IMR-90 (cell line): ENCODE data around the gene CHD6. TPM values are rescaled to one million over a fixed set of nuclear protein-coding genes. Genes with fewer than 3 reads are reported as not detected.

Experiments used
- ATAC-seq: fragments of 200-7000 bp; cut with Tn5 transposase; 2 replicates; pipeline ENCODE4 v1.9.1; 2020; ENCODE audit warnings: low read depth, mild to moderate bottlenecking, moderate library complexity
- BruUV-seq: library from RNA; stranded (reverse); fragments of 400-500 nt; replicated peaks from 2 replicates; lab custom pipeline; 2021; lab: Mats Ljungman, UMichigan
- CTCF ChIA-PET: fragments of 300-600 bp; formaldehyde crosslinking; extraction: SDS; loops from one replicate; lab custom pipeline; 2021; ENCODE audit warnings: antibody characterized with exemption; lab: Yijun Ruan, JAX
- POLR2A ChIA-PET: fragments of 300-600 bp; sonication (Branson Sonifier 250); formaldehyde crosslinking; loops from one replicate; lab custom pipeline; 2022; ENCODE audit warnings: antibody characterized with exemption; ENCODE audit not compliant: unreplicated experiment; lab: Charles Lee
- DNase-seq: peaks from one replicate; pipeline ENCODE4 v3.0.0; 2013
- H2AFZ ChIP-seq: replicated peaks from 2 replicates; pipeline ENCODE3; 2013; ENCODE audit warnings: low read length, mild to moderate bottlenecking; ENCODE audit not compliant: poor library complexity
- H2AK5ac ChIP-seq: 2 replicates; pipeline ENCODE4 v1.6.1; 2013; ENCODE audit warnings: low read depth, low read length, inconsistent platforms
- H2AK9ac ChIP-seq: replicated peaks from 2 replicates; pipeline ENCODE3; 2013; ENCODE audit warnings: mild to moderate bottlenecking, low read depth, low read length, moderate library complexity; ENCODE audit not compliant: poor library complexity
- H2BK120ac ChIP-seq: 2 replicates; pipeline ENCODE4 v1.6.1; 2013; ENCODE audit warnings: low read depth, low read length, inconsistent platforms
- H2BK15ac ChIP-seq: 3 replicates; pipeline ENCODE4 v1.6.1; 2013; ENCODE audit warnings: low read depth, low read length, inconsistent platforms
- H2BK20ac ChIP-seq: 2 replicates; pipeline ENCODE4 v1.6.1; 2013; ENCODE audit warnings: low read depth, mild to moderate bottlenecking, inconsistent platforms, low read length, moderate library complexity
- H2BK5ac ChIP-seq: 2 replicates; pipeline ENCODE4 v1.6.1; 2013; ENCODE audit warnings: mild to moderate bottlenecking, low read depth, low read length, inconsistent platforms; ENCODE audit not compliant: poor library complexity, severe bottlenecking
- H3K14ac ChIP-seq: replicated peaks from 2 replicates; pipeline ENCODE4 v1.6.1; 2013; ENCODE audit warnings: low read depth, low read length, inconsistent platforms
- H3K18ac ChIP-seq: 2 replicates; pipeline ENCODE4 v1.6.1; 2013; ENCODE audit warnings: low read depth, low read length, control low read depth
- H3K23ac ChIP-seq: 2 replicates; pipeline ENCODE4 v1.6.1; 2013; ENCODE audit warnings: low read depth, low read length, inconsistent platforms
- H3K27ac ChIP-seq: 2 replicates; pipeline ENCODE4 v1.5.1; 2013; ENCODE audit warnings: mild to moderate bottlenecking, control low read depth, low read length; ENCODE audit not compliant: insufficient read depth
- H3K27me3 ChIP-seq: 2 replicates; pipeline ENCODE4 v1.6.1; 2013; ENCODE audit warnings: low read length; ENCODE audit not compliant: control insufficient read depth, insufficient read depth
- H3K36me3 ChIP-seq: 2 replicates; pipeline ENCODE4 v1.6.1; 2013; ENCODE audit warnings: low read length, mixed read lengths; ENCODE audit not compliant: control insufficient read depth, insufficient read depth
- H3K4ac ChIP-seq: 2 replicates; pipeline ENCODE4 v1.6.1; 2013; ENCODE audit warnings: low read depth, low read length, inconsistent platforms
- H3K4me1 ChIP-seq: 2 replicates; pipeline ENCODE4 v1.6.1; 2013; ENCODE audit warnings: low read length, mixed read lengths; ENCODE audit not compliant: control insufficient read depth, insufficient read depth
- H3K4me2 ChIP-seq: 2 replicates; pipeline ENCODE4 v1.6.1; 2013; ENCODE audit warnings: low read depth, mild to moderate bottlenecking, control low read depth, low read length, moderate library complexity
- H3K4me3 ChIP-seq: 2 replicates; pipeline ENCODE4 v1.5.1; 2013; ENCODE audit warnings: low read depth, mild to moderate bottlenecking, control low read depth, low read length, moderate library complexity; ENCODE audit not compliant: insufficient read depth
- H3K56ac ChIP-seq: 2 replicates; pipeline ENCODE4 v1.6.1; 2013; ENCODE audit warnings: low read length, inconsistent platforms; ENCODE audit not compliant: insufficient read depth; ENCODE audit errors: extremely low read depth
- H3K79me1 ChIP-seq, 2 experiments: 2 replicates each; pipeline ENCODE4 v1.6.1; 2013; ENCODE audit warnings: low read length in 2 of 2, inconsistent platforms in 1 of 2, low read depth in 1 of 2
- H3K9ac ChIP-seq: 2 replicates; pipeline ENCODE4 v1.6.1; 2013; ENCODE audit warnings: low read depth, low read length, control low read depth
- H3K9me1 ChIP-seq: 2 replicates; pipeline ENCODE4 v1.6.1; 2013; ENCODE audit warnings: low read length, inconsistent platforms; ENCODE audit not compliant: insufficient read depth
- H3K9me3 ChIP-seq: 2 replicates; pipeline ENCODE4 v1.6.1; 2013; ENCODE audit warnings: low read length; ENCODE audit not compliant: control insufficient read depth, insufficient read depth
- H4K20me1 ChIP-seq: 2 replicates; pipeline ENCODE4 v1.6.1; 2013; ENCODE audit warnings: low read length, inconsistent platforms; ENCODE audit not compliant: insufficient read depth
- H4K5ac ChIP-seq: 2 replicates; pipeline ENCODE4 v1.6.1; 2013; ENCODE audit warnings: mild to moderate bottlenecking, low read depth, low read length, control low read depth
- H4K8ac ChIP-seq, 2 experiments: 2 replicates each; pipeline ENCODE4 v1.6.1; 2013; ENCODE audit warnings: low read depth in 2 of 2, low read length in 2 of 2, control low read depth in 1 of 2, inconsistent platforms in 1 of 2
- H4K91ac ChIP-seq: 2 replicates; pipeline ENCODE4 v1.6.1; 2013; ENCODE audit warnings: low read depth, low read length, inconsistent platforms; ENCODE audit not compliant: insufficient read depth
- MAFK ChIP-seq: IDR thresholded peaks from 2 replicates; pipeline ENCODE4 v1.6.1; 2012; ENCODE audit warnings: low read depth, low read length, improper control_type of control experiment
- MXI1 ChIP-seq: IDR thresholded peaks from 2 replicates; pipeline ENCODE4 v1.6.1; 2012; ENCODE audit warnings: low read depth, mild to moderate bottlenecking, low read length, moderate library complexity, borderline replicate concordance
- NFE2L2 ChIP-seq: fragments of 150-350 bp; IDR thresholded peaks from 2 replicates; pipeline ENCODE4 v1.6.1; 2016; ENCODE audit warnings: low read depth, mild to moderate bottlenecking, low read length
- RCOR1 ChIP-seq: IDR thresholded peaks from 2 replicates; pipeline ENCODE4 v1.6.1; 2012; ENCODE audit warnings: mild to moderate bottlenecking, low read length, improper control_type of control experiment; ENCODE audit not compliant: insufficient replicate concordance
- WGBS, 2 experiments: methylation state at CpG; one replicate each; pipeline versions ENCODE4 v1.1.5 to v1.1.7; 2013; ENCODE audit warnings: missing lambda C conversion rate in 2 of 2; ENCODE audit not compliant: insufficient read length in 1 of 2; ENCODE audit errors: extremely low coverage in 2 of 2; 5-methylcytosine and 5-hydroxymethylcytosine counted together
- dilution Hi-C: fragments of 300-500 bp; cut with HindIII; formaldehyde crosslinking; loops from one replicate; pipeline ENCODE4 v1.14.3; 2018; ENCODE audit warnings: low sequenced_read_pairs; ENCODE audit not compliant: unreplicated experiment
- in situ Hi-C: fragments of 300-500 bp; cut with MboI; formaldehyde crosslinking; loops from 3 replicates; pipeline ENCODE4 v1.14.3; 2019; ENCODE audit warnings: low sequenced_read_pairs, inconsistent platforms, mixed read lengths
- intact Hi-C: fragments of 100-400 bp; cut with micrococcal nuclease; formaldehyde crosslinking; loops from 2 replicates; pipeline ENCODE4 v1.10.0; 2022
- polyA plus RNA-seq, 3 experiments: library from polyadenylated mRNA; depleted of rRNA; stranded (reverse); fragments of >200 nt; gene quantifications; 2 replicates each; pipeline ENCODE4 v1.2.3, GENCODE V29; 2012; ENCODE audit warnings: low replicate concordance in 1 of 3
- total RNA-seq: library from RNA; depleted of rRNA; stranded (reverse); fragments of >200 nt; gene quantifications from 2 replicates; pipeline ENCODE4 v1.2.3, GENCODE V29; 2012

The CHD6 gene
- total and polyA plus RNA-seq, 2 of the 4 experiments (the other 2 are of a cell fraction), result 8.8 to 26.7 TPM

- no peak overlapping the region for H3K4me2 ChIP-seq
- no peak overlapping the region for H2BK5ac ChIP-seq
- no peaks in the 10 kb centered on the region for H3K9me3 ChIP-seq
- no peak overlapping the region for H2BK15ac ChIP-seq
- no peak overlapping the region for H2BK120ac ChIP-seq
- H4K8ac ChIP-seq, result no peak overlapping the region
- no peak overlapping the region for H4K5ac ChIP-seq
- DNase-seq (no peak), ATAC-seq (no peak)
- POLR2A ChIA-PET, result no interaction called here
- WGBS, 2 experiments, result 74% methylated on average over 35 of the region's 45 CpGs; no CpG with 5 or more reads in 1 of the 2 experiments
- peaks cover 4% of the 10 kb centered on the region; the same call in 1 of the 2 replicates for H4K20me1 ChIP-seq
- no peak overlapping the region for H3K27ac ChIP-seq
- TF ChIP-seq NFE2L2 (no peak), MAFK (no peak), MXI1 (no peak), RCOR1 (no peak)
- H3K14ac ChIP-seq, result no peak overlapping the region
- BruUV-seq, result no TSS peak
- in situ Hi-C loops, result no loop called here
- H3K56ac ChIP-seq, result no peak overlapping the region
- dilution Hi-C loops, result no loop called here
- peaks cover 34% of the 10 kb centered on the region for H3K27me3 ChIP-seq
- H2AK9ac ChIP-seq, result no peak overlapping the region
- no peak overlapping the region for H2AK5ac ChIP-seq
- H3K36me3 ChIP-seq, result no peaks in the 10 kb centered on the region
- no peaks in the 10 kb centered on the region for H3K79me1 ChIP-seq
- H2BK20ac ChIP-seq, result no peak overlapping the region
- peak overlapping the region; percentile 58 for H2AFZ ChIP-seq
- H3K9me1 ChIP-seq, result no peaks in the 10 kb centered on the region
- H3K18ac ChIP-seq, result no peak overlapping the region
- H3K4me3 ChIP-seq, result no peak overlapping the region
- no peak overlapping the region for H4K91ac ChIP-seq
- CTCF ChIA-PET, result interaction anchor here (0.6 kb wide), 1 partner anchor 17 kb away, joined by 3 read pairs; no protein-coding TSS in a partner anchor
- H3K4me1 ChIP-seq, result no peaks in the 10 kb centered on the region
- intact Hi-C loops, result no loop called here
- H3K9ac ChIP-seq, result no peak overlapping the region
- no peak overlapping the region for H3K4ac ChIP-seq
- H3K23ac ChIP-seq, result no peak overlapping the region
These were observed 256.1 kb downstream of the CHD6 start for GRCh38 chr20:41361757-41362747.
